IMR-90 (cell line): ENCODE measurements around the gene GPR32. TPM values are rescaled to one million over a fixed set of nuclear protein-coding genes. Genes with fewer than 3 reads are reported as not detected.

Source experiments
- ATAC-seq: fragments of 200-7000 bp; cut with Tn5 transposase; 2 replicates; pipeline ENCODE4 v1.9.1; 2020; ENCODE audit warnings: low read depth, mild to moderate bottlenecking, moderate library complexity
- BruUV-seq: library from RNA; stranded (reverse); fragments of 400-500 nt; replicated peaks from 2 replicates; lab custom pipeline; 2021; lab: Mats Ljungman, UMichigan
- CTCF ChIA-PET: fragments of 300-600 bp; formaldehyde crosslinking; extraction: SDS; loops from one replicate; lab custom pipeline; 2021; ENCODE audit warnings: antibody characterized with exemption; lab: Yijun Ruan, JAX
- POLR2A ChIA-PET: fragments of 300-600 bp; sonication (Branson Sonifier 250); formaldehyde crosslinking; loops from one replicate; lab custom pipeline; 2022; ENCODE audit warnings: antibody characterized with exemption; ENCODE audit not compliant: unreplicated experiment; lab: Charles Lee
- DNase-seq: peaks from one replicate; pipeline ENCODE4 v3.0.0; 2013
- H2AFZ ChIP-seq: replicated peaks from 2 replicates; pipeline ENCODE3; 2013; ENCODE audit warnings: low read length, mild to moderate bottlenecking; ENCODE audit not compliant: poor library complexity
- H2AK5ac ChIP-seq: 2 replicates; pipeline ENCODE4 v1.6.1; 2013; ENCODE audit warnings: low read depth, low read length, inconsistent platforms
- H2AK9ac ChIP-seq: replicated peaks from 2 replicates; pipeline ENCODE3; 2013; ENCODE audit warnings: mild to moderate bottlenecking, low read depth, low read length, moderate library complexity; ENCODE audit not compliant: poor library complexity
- H2BK120ac ChIP-seq: 2 replicates; pipeline ENCODE4 v1.6.1; 2013; ENCODE audit warnings: low read depth, low read length, inconsistent platforms
- H2BK15ac ChIP-seq: 3 replicates; pipeline ENCODE4 v1.6.1; 2013; ENCODE audit warnings: low read depth, low read length, inconsistent platforms
- H2BK20ac ChIP-seq: 2 replicates; pipeline ENCODE4 v1.6.1; 2013; ENCODE audit warnings: low read depth, mild to moderate bottlenecking, inconsistent platforms, low read length, moderate library complexity
- H2BK5ac ChIP-seq: 2 replicates; pipeline ENCODE4 v1.6.1; 2013; ENCODE audit warnings: mild to moderate bottlenecking, low read depth, low read length, inconsistent platforms; ENCODE audit not compliant: poor library complexity, severe bottlenecking
- H3K14ac ChIP-seq: replicated peaks from 2 replicates; pipeline ENCODE4 v1.6.1; 2013; ENCODE audit warnings: low read depth, low read length, inconsistent platforms
- H3K18ac ChIP-seq: 2 replicates; pipeline ENCODE4 v1.6.1; 2013; ENCODE audit warnings: low read depth, low read length, control low read depth
- H3K23ac ChIP-seq: 2 replicates; pipeline ENCODE4 v1.6.1; 2013; ENCODE audit warnings: low read depth, low read length, inconsistent platforms
- H3K27ac ChIP-seq: 2 replicates; pipeline ENCODE4 v1.5.1; 2013; ENCODE audit warnings: mild to moderate bottlenecking, control low read depth, low read length; ENCODE audit not compliant: insufficient read depth
- H3K27me3 ChIP-seq: 2 replicates; pipeline ENCODE4 v1.6.1; 2013; ENCODE audit warnings: low read length; ENCODE audit not compliant: control insufficient read depth, insufficient read depth
- H3K36me3 ChIP-seq: 2 replicates; pipeline ENCODE4 v1.6.1; 2013; ENCODE audit warnings: low read length, mixed read lengths; ENCODE audit not compliant: control insufficient read depth, insufficient read depth
- H3K4ac ChIP-seq: 2 replicates; pipeline ENCODE4 v1.6.1; 2013; ENCODE audit warnings: low read depth, low read length, inconsistent platforms
- H3K4me1 ChIP-seq: 2 replicates; pipeline ENCODE4 v1.6.1; 2013; ENCODE audit warnings: low read length, mixed read lengths; ENCODE audit not compliant: control insufficient read depth, insufficient read depth
- H3K4me2 ChIP-seq: 2 replicates; pipeline ENCODE4 v1.6.1; 2013; ENCODE audit warnings: low read depth, mild to moderate bottlenecking, control low read depth, low read length, moderate library complexity
- H3K4me3 ChIP-seq: 2 replicates; pipeline ENCODE4 v1.5.1; 2013; ENCODE audit warnings: low read depth, mild to moderate bottlenecking, control low read depth, low read length, moderate library complexity; ENCODE audit not compliant: insufficient read depth
- H3K56ac ChIP-seq: 2 replicates; pipeline ENCODE4 v1.6.1; 2013; ENCODE audit warnings: low read length, inconsistent platforms; ENCODE audit not compliant: insufficient read depth; ENCODE audit errors: extremely low read depth
- H3K79me1 ChIP-seq, 2 experiments: 2 replicates each; pipeline ENCODE4 v1.6.1; 2013; ENCODE audit warnings: low read length in 2 of 2, inconsistent platforms in 1 of 2, low read depth in 1 of 2
- H3K9ac ChIP-seq: 2 replicates; pipeline ENCODE4 v1.6.1; 2013; ENCODE audit warnings: low read depth, low read length, control low read depth
- H3K9me1 ChIP-seq: 2 replicates; pipeline ENCODE4 v1.6.1; 2013; ENCODE audit warnings: low read length, inconsistent platforms; ENCODE audit not compliant: insufficient read depth
- H3K9me3 ChIP-seq: 2 replicates; pipeline ENCODE4 v1.6.1; 2013; ENCODE audit warnings: low read length; ENCODE audit not compliant: control insufficient read depth, insufficient read depth
- H4K20me1 ChIP-seq: 2 replicates; pipeline ENCODE4 v1.6.1; 2013; ENCODE audit warnings: low read length, inconsistent platforms; ENCODE audit not compliant: insufficient read depth
- H4K5ac ChIP-seq: 2 replicates; pipeline ENCODE4 v1.6.1; 2013; ENCODE audit warnings: mild to moderate bottlenecking, low read depth, low read length, control low read depth
- H4K8ac ChIP-seq, 2 experiments: 2 replicates each; pipeline ENCODE4 v1.6.1; 2013; ENCODE audit warnings: low read depth in 2 of 2, low read length in 2 of 2, control low read depth in 1 of 2, inconsistent platforms in 1 of 2
- H4K91ac ChIP-seq: 2 replicates; pipeline ENCODE4 v1.6.1; 2013; ENCODE audit warnings: low read depth, low read length, inconsistent platforms; ENCODE audit not compliant: insufficient read depth
- BHLHE40 ChIP-seq: fragments of 150-350 bp; IDR thresholded peaks from 2 replicates; pipeline ENCODE4 v1.6.1; 2016; ENCODE audit warnings: mild to moderate bottlenecking, low read depth, low read length
- CEBPB ChIP-seq: IDR thresholded peaks from 2 replicates; pipeline ENCODE4 v1.6.1; 2012; ENCODE audit warnings: low read depth, low read length, improper control_type of control experiment
- CTCF ChIP-seq: conservative IDR thresholded peaks from 2 replicates; pipeline ENCODE4 v1.5.1; 2012; ENCODE audit warnings: mild to moderate bottlenecking, low read depth, low read length, improper control_type of control experiment
- ELK1 ChIP-seq: fragments of 150-350 bp; IDR thresholded peaks from 2 replicates; pipeline ENCODE4 v1.6.1; 2016; ENCODE audit warnings: low read depth, mild to moderate bottlenecking, low read length, moderate library complexity, borderline replicate concordance
- FOS ChIP-seq: fragments of 150-350 bp; IDR thresholded peaks from 2 replicates; pipeline ENCODE4 v1.6.1; 2016; ENCODE audit warnings: low read depth, low read length
- MAZ ChIP-seq: IDR thresholded peaks from 2 replicates; pipeline ENCODE4 v1.6.1; 2012; ENCODE audit warnings: low read depth, mild to moderate bottlenecking, low read length, improper control_type of control experiment, moderate library complexity, borderline replicate concordance
- MXI1 ChIP-seq: IDR thresholded peaks from 2 replicates; pipeline ENCODE4 v1.6.1; 2012; ENCODE audit warnings: low read depth, mild to moderate bottlenecking, low read length, moderate library complexity, borderline replicate concordance
- NFE2L2 ChIP-seq: fragments of 150-350 bp; IDR thresholded peaks from 2 replicates; pipeline ENCODE4 v1.6.1; 2016; ENCODE audit warnings: low read depth, mild to moderate bottlenecking, low read length
- RAD21 ChIP-seq: IDR thresholded peaks from 2 replicates; pipeline ENCODE4 v1.6.1; 2012; ENCODE audit warnings: low read length, improper control_type of control experiment
- RCOR1 ChIP-seq: IDR thresholded peaks from 2 replicates; pipeline ENCODE4 v1.6.1; 2012; ENCODE audit warnings: mild to moderate bottlenecking, low read length, improper control_type of control experiment; ENCODE audit not compliant: insufficient replicate concordance
- RFX5 ChIP-seq: IDR thresholded peaks from 2 replicates; pipeline ENCODE4 v1.8.0; 2012; ENCODE audit warnings: low read depth, mild to moderate bottlenecking, low read length, moderate library complexity
- SMC3 ChIP-seq: fragments of 150-350 bp; IDR thresholded peaks from 2 replicates; pipeline ENCODE4 v1.6.1; 2016; ENCODE audit warnings: low read depth, mild to moderate bottlenecking, antibody characterized with exemption, low read length, moderate library complexity
- USF2 ChIP-seq: fragments of 150-350 bp; IDR thresholded peaks from 2 replicates; pipeline ENCODE4 v1.6.1; 2017; ENCODE audit warnings: mild to moderate bottlenecking, antibody characterized with exemption, low read length, low read depth
- WGBS, 2 experiments: methylation state at CpG; one replicate each; pipeline versions ENCODE4 v1.1.5 to v1.1.7; 2013; ENCODE audit warnings: missing lambda C conversion rate in 2 of 2; ENCODE audit not compliant: insufficient read length in 1 of 2; ENCODE audit errors: extremely low coverage in 2 of 2; 5-methylcytosine and 5-hydroxymethylcytosine counted together
- dilution Hi-C: fragments of 300-500 bp; cut with HindIII; formaldehyde crosslinking; loops from one replicate; pipeline ENCODE4 v1.14.3; 2018; ENCODE audit warnings: low sequenced_read_pairs; ENCODE audit not compliant: unreplicated experiment
- in situ Hi-C: fragments of 300-500 bp; cut with MboI; formaldehyde crosslinking; loops from 3 replicates; pipeline ENCODE4 v1.14.3; 2019; ENCODE audit warnings: low sequenced_read_pairs, inconsistent platforms, mixed read lengths
- intact Hi-C: fragments of 100-400 bp; cut with micrococcal nuclease; formaldehyde crosslinking; loops from 2 replicates; pipeline ENCODE4 v1.10.0; 2022
- polyA plus RNA-seq, 3 experiments: library from polyadenylated mRNA; depleted of rRNA; stranded (reverse); fragments of >200 nt; gene quantifications; 2 replicates each; pipeline ENCODE4 v1.2.3, GENCODE V29; 2012; ENCODE audit warnings: low replicate concordance in 1 of 3
- total RNA-seq: library from RNA; depleted of rRNA; stranded (reverse); fragments of >200 nt; gene quantifications from 2 replicates; pipeline ENCODE4 v1.2.3, GENCODE V29; 2012

Gene GPR32
- total and polyA plus RNA-seq, 2 of the 4 experiments (the other 2 are of a cell fraction) = not detected

- no peak overlapping the region for H2BK120ac ChIP-seq
- ATAC-seq (no peak), DNase-seq (no peak)
- no peak overlapping the region for H2AFZ ChIP-seq
- peaks cover 13 to 23% of the 10 kb centered on the region in 2 experiments; a peak in 3 of 4 replicates for H3K79me1 ChIP-seq
- ChIA-PET CTCF (no interaction called here), POLR2A (no interaction called here)
- no peak overlapping the region for H2BK5ac ChIP-seq
- WGBS, 2 experiments = 93% methylated on average over 2 of the region's 7 CpGs; no CpG with 5 or more reads in 1 of the 2 experiments
- no peak overlapping the region for H2BK20ac ChIP-seq
- no peak overlapping the region for H4K91ac ChIP-seq
- no TSS peak for BruUV-seq
- no peak overlapping the region for H3K27ac ChIP-seq
- no peak overlapping the region for H3K9ac ChIP-seq
- H2AK5ac ChIP-seq = no peak overlapping the region
- H3K23ac ChIP-seq = no peak overlapping the region
- H3K9me1 ChIP-seq = peaks cover 9% of the 10 kb centered on the region
- H4K5ac ChIP-seq = no peak overlapping the region
- H4K8ac ChIP-seq = no peak overlapping the region
- no peak overlapping the region for H3K4me3 ChIP-seq
- H3K14ac ChIP-seq = no peak overlapping the region
- no peaks in the 10 kb centered on the region for H3K9me3 ChIP-seq
- in situ Hi-C loops (no loop called here), dilution Hi-C loops (no loop called here), intact Hi-C loops (no loop called here)
- no peak overlapping the region for H3K4ac ChIP-seq
- no peaks in the 10 kb centered on the region for H3K27me3 ChIP-seq
- no peak overlapping the region for H3K4me2 ChIP-seq
- no peak overlapping the region for H2AK9ac ChIP-seq
- H2BK15ac ChIP-seq = no peak overlapping the region
- TF ChIP-seq NFE2L2 (no peak), RAD21 (no peak), USF2 (no peak), FOS (no peak), BHLHE40 (no peak), ELK1 (no peak), RFX5 (no peak), CTCF (no peak), RCOR1 (no peak), CEBPB (no peak), SMC3 (no peak), MAZ (no peak), MXI1 (no peak)
- H3K36me3 ChIP-seq = peaks cover 37% of the 10 kb centered on the region
- no peaks in the 10 kb centered on the region for H3K4me1 ChIP-seq
- no peak overlapping the region for H3K56ac ChIP-seq
- peaks cover 66% of the 10 kb centered on the region for H4K20me1 ChIP-seq
- no peak overlapping the region for H3K18ac ChIP-seq
Observed at GRCh38 chr19:50797429-50797780, 27.1 kb downstream of the GPR32 start.
